H1 (cell line): ENCODE data around the gene HPGDS. TPM values are rescaled to one million over a fixed set of nuclear protein-coding genes. Genes with fewer than 3 reads are reported as not detected.

Experiments used
- CTCF ChIA-PET: fragments of 300-600 bp; sonication (Branson Sonifier 250); formaldehyde crosslinking; loops from one replicate; lab custom pipeline; 2021; ENCODE audit not compliant: partially characterized antibody; lab: Charles Lee
- POLR2A ChIA-PET: fragments of 300-600 bp; sonication (Branson Sonifier 250); formaldehyde crosslinking; loops from one replicate; lab custom pipeline; 2021; ENCODE audit warnings: inconsistent platforms; ENCODE audit not compliant: partially characterized antibody; lab: Charles Lee
- DNase-seq, 2 experiments: peaks; one replicate each; pipeline versions ENCODE4 v3.0.0 to v3.0.0-alpha.2; 2010 to 2022; ENCODE audit warnings: low spot score in 2 of 2, low read depth in 1 of 2, mixed read lengths in 1 of 2
- FAIRE-seq: peaks from 2 replicates; lab custom pipeline; 2011; peaks lifted over from hg19 to GRCh38; lab: Jason Lieb, UNC
- H2AFZ ChIP-seq: 2 replicates; pipeline ENCODE4 v1.8.1; 2012; ENCODE audit warnings: low read length, inconsistent platforms
- H2AK5ac ChIP-seq: 2 replicates; pipeline ENCODE4 v1.6.1; 2013; ENCODE audit warnings: low read depth, low read length
- H2BK120ac ChIP-seq: replicated peaks from 2 replicates; pipeline ENCODE3; 2013; ENCODE audit warnings: low read depth, low read length, inconsistent platforms
- H2BK12ac ChIP-seq: 2 replicates; pipeline ENCODE4 v1.6.1; 2013; ENCODE audit warnings: low read depth, low read length
- H2BK15ac ChIP-seq: 2 replicates; pipeline ENCODE4 v1.6.1; 2013; ENCODE audit warnings: low read length
- H2BK20ac ChIP-seq: 2 replicates; pipeline ENCODE4 v1.6.1; 2013; ENCODE audit warnings: low read length
- H2BK5ac ChIP-seq: 2 replicates; pipeline ENCODE4 v1.6.1; 2013; ENCODE audit warnings: low read depth, low read length
- H3K14ac ChIP-seq: 2 replicates; pipeline ENCODE4 v1.6.1; 2013; ENCODE audit warnings: inconsistent platforms; ENCODE audit not compliant: insufficient read length
- H3K18ac ChIP-seq: 2 replicates; pipeline ENCODE4 v1.6.1; 2013; ENCODE audit warnings: low read length; ENCODE audit errors: extremely low read depth
- H3K23ac ChIP-seq: 2 replicates; pipeline ENCODE4 v1.6.1; 2013; ENCODE audit warnings: inconsistent platforms; ENCODE audit not compliant: insufficient read length
- H3K23me2 ChIP-seq: 2 replicates; pipeline ENCODE4 v1.6.1; 2013; ENCODE audit warnings: low read depth, low read length
- H3K27ac ChIP-seq: 2 replicates; pipeline ENCODE4 v1.6.1; 2011; ENCODE audit warnings: low read depth, low read length, inconsistent platforms
- H3K27me3 ChIP-seq, 4 experiments: replicated peaks in 1 of 4; 1 replicate in 1 of 4; 2 replicates in 3 of 4; pipeline versions ENCODE4 v1.6.1 to v1.8.1; 2011 to 2013; ENCODE audit warnings: low read length in 3 of 4, mild to moderate bottlenecking in 3 of 4, inconsistent platforms in 2 of 4, mixed read lengths in 2 of 4, moderate library complexity in 1 of 4; ENCODE audit not compliant: control insufficient read depth in 3 of 4, insufficient read depth in 3 of 4; ENCODE audit errors: extremely low read depth in 1 of 4
- H3K36me3 ChIP-seq, 4 experiments: 2 replicates each; pipeline versions ENCODE4 v1.6.1 to v1.8.1; 2011 to 2013; ENCODE audit warnings: mild to moderate bottlenecking in 4 of 4, low read length in 3 of 4, moderate library complexity in 2 of 4, control low read depth in 1 of 4, inconsistent platforms in 1 of 4; ENCODE audit not compliant: insufficient read depth in 4 of 4, control insufficient read depth in 2 of 4
- H3K4ac ChIP-seq: replicated peaks from 2 replicates; pipeline ENCODE3; 2013; ENCODE audit warnings: low read length, low read depth, mixed read lengths, inconsistent platforms; ENCODE audit not compliant: insufficient read length
- H3K4me1 ChIP-seq, 4 experiments: replicated peaks in 1 of 4; 1 replicate in 1 of 4; 2 replicates in 3 of 4; pipeline versions ENCODE4 v1.6.1 to v1.8.1; 2011 to 2013; ENCODE audit warnings: low read length in 3 of 4, inconsistent platforms in 2 of 4, mixed read lengths in 1 of 4; ENCODE audit not compliant: insufficient read depth in 4 of 4, control insufficient read depth in 3 of 4
- H3K4me2 ChIP-seq, 2 experiments: 2 replicates each; pipeline versions ENCODE4 v1.6.1 to v1.8.1; 2011 to 2013; ENCODE audit warnings: low read depth in 2 of 2, low read length in 2 of 2, control low read depth in 1 of 2, inconsistent platforms in 1 of 2, mild to moderate bottlenecking in 1 of 2; ENCODE audit not compliant: insufficient read depth in 1 of 2
- H3K4me3 ChIP-seq, 4 experiments: fragments of 200-600, 300-600 bp in 1 of 4; sonication (generic), shearing (Covaris generic), sonication (Bioruptor Twin) in 1 of 4; 2 replicates each; pipeline versions ENCODE4 v1.5.1 to v1.8.1; 2011 to 2016; ENCODE audit warnings: low read length in 4 of 4, low read depth in 3 of 4, control low read depth in 2 of 4, inconsistent platforms in 2 of 4, mild to moderate bottlenecking in 2 of 4, mixed read lengths in 1 of 4, moderate library complexity in 1 of 4; ENCODE audit not compliant: insufficient read depth in 2 of 4; ENCODE audit errors: extremely low read depth in 1 of 4
- H3K56ac ChIP-seq: replicated peaks from 2 replicates; pipeline ENCODE3; 2013; ENCODE audit warnings: low read depth, mild to moderate bottlenecking, mixed read lengths, low read length, inconsistent platforms; ENCODE audit not compliant: insufficient read length
- H3K79me1 ChIP-seq: 2 replicates; pipeline ENCODE4 v1.6.1; 2013; ENCODE audit warnings: low read depth, low read length, control low read depth
- H3K79me2 ChIP-seq, 2 experiments: 2 replicates each; pipeline versions ENCODE4 v1.6.1 to v1.8.1; 2012 to 2013; ENCODE audit warnings: low read length in 2 of 2, mild to moderate bottlenecking in 2 of 2, inconsistent platforms in 1 of 2; ENCODE audit not compliant: insufficient read depth in 2 of 2, control insufficient read depth in 1 of 2
- H3K9ac ChIP-seq, 4 experiments: replicated peaks in 1 of 4; 1 replicate in 1 of 4; 2 replicates in 3 of 4; pipeline versions ENCODE4 v1.6.1 to v1.8.1; 2011 to 2013; ENCODE audit warnings: low read depth in 3 of 4, low read length in 3 of 4, control low read depth in 2 of 4, mild to moderate bottlenecking in 2 of 4, moderate library complexity in 2 of 4, inconsistent platforms in 1 of 4; ENCODE audit errors: extremely low read depth in 1 of 4
- H3K9me3 ChIP-seq, 2 experiments: 2 replicates each; pipeline versions ENCODE4 v1.6.1 to v1.8.1; 2012 to 2013; ENCODE audit warnings: mild to moderate bottlenecking in 2 of 2, moderate library complexity in 2 of 2, control low read depth in 1 of 2, inconsistent platforms in 1 of 2, low read depth in 1 of 2, low read length in 1 of 2, mixed read lengths in 1 of 2; ENCODE audit not compliant: insufficient read depth in 2 of 2
- H4K20me1 ChIP-seq, 2 experiments: replicated peaks in 1 of 2; 2 replicates each; pipeline versions ENCODE3 to v1.8.1; 2011 to 2013; ENCODE audit warnings: inconsistent platforms in 2 of 2, low read length in 2 of 2, mild to moderate bottlenecking in 1 of 2; ENCODE audit not compliant: insufficient read depth in 2 of 2, control insufficient read depth in 1 of 2
- H4K5ac ChIP-seq: 2 replicates; pipeline ENCODE4 v1.6.1; 2013; ENCODE audit warnings: low read length, low read depth, mixed read lengths, inconsistent platforms; ENCODE audit not compliant: insufficient read length
- H4K8ac ChIP-seq: 2 replicates; pipeline ENCODE4 v1.8.0; 2013; ENCODE audit warnings: mild to moderate bottlenecking, moderate library complexity, low read length, inconsistent platforms; ENCODE audit not compliant: insufficient read depth; ENCODE audit errors: extremely low read depth
- H4K91ac ChIP-seq: replicated peaks from 2 replicates; pipeline ENCODE3; 2013; ENCODE audit warnings: low read length, mixed read lengths, inconsistent platforms; ENCODE audit not compliant: insufficient read length
- BRCA1 ChIP-seq: IDR thresholded peaks from 2 replicates; pipeline ENCODE4 v1.6.1; 2012; ENCODE audit warnings: low read depth, low read length, improper control_type of control experiment
- CHD1 ChIP-seq: IDR thresholded peaks from 2 replicates; pipeline ENCODE4 v1.6.1; 2012; ENCODE audit warnings: low read depth, low read length, improper control_type of control experiment
- CHD2 ChIP-seq: IDR thresholded peaks from 2 replicates; pipeline ENCODE4 v1.6.1; 2012; ENCODE audit warnings: low read length, improper control_type of control experiment
- EP300 ChIP-seq, 2 experiments: IDR thresholded peaks; 1 replicate in 1 of 2; 2 replicates in 1 of 2; pipeline ENCODE4 v1.6.1; 2011 to 2012; ENCODE audit warnings: low read depth in 2 of 2, low read length in 2 of 2, mild to moderate bottlenecking in 2 of 2, borderline replicate concordance in 1 of 2, inconsistent platforms in 1 of 2, moderate library complexity in 1 of 2
- GABPA ChIP-seq: IDR thresholded peaks from 2 replicates; pipeline ENCODE4 v1.6.1; 2011; ENCODE audit warnings: mild to moderate bottlenecking, low read length, moderate library complexity, borderline replicate concordance; ENCODE audit not compliant: insufficient read depth
- HDAC6 ChIP-seq: IDR thresholded peaks from one replicate; pipeline ENCODE4 v1.7.1; 2012; ENCODE audit warnings: low read depth, mild to moderate bottlenecking, inconsistent platforms, low read length, moderate library complexity
- MAX ChIP-seq: IDR thresholded peaks from 2 replicates; pipeline ENCODE4 v1.6.1; 2012; ENCODE audit warnings: inconsistent platforms
- NANOG ChIP-seq: IDR thresholded peaks from 2 replicates; pipeline ENCODE4 v1.6.1; 2011; ENCODE audit warnings: low read length, low read depth, mild to moderate bottlenecking, inconsistent platforms; ENCODE audit not compliant: insufficient read depth, poor library complexity, severe bottlenecking
- PHF8 ChIP-seq: fragments of 200-600 bp; sonication (generic); conservative IDR thresholded peaks from 2 replicates; pipeline ENCODE4 v1.7.1; 2012; ENCODE audit warnings: low read depth, mild to moderate bottlenecking, inconsistent platforms, low read length, moderate library complexity
- RFX5 ChIP-seq: IDR thresholded peaks from 2 replicates; pipeline ENCODE4 v1.6.1; 2011; ENCODE audit warnings: low read depth, low read length, improper control_type of control experiment, borderline replicate concordance
- RXRA ChIP-seq: IDR thresholded peaks from 2 replicates; pipeline ENCODE4 v1.6.1; 2011; ENCODE audit warnings: low read depth, mild to moderate bottlenecking, low read length, moderate library complexity; ENCODE audit not compliant: insufficient read depth
- TEAD4 ChIP-seq: IDR thresholded peaks from 2 replicates; pipeline ENCODE4 v1.6.1; 2012; ENCODE audit warnings: low read depth, low read length, inconsistent platforms, mixed read lengths
- WGBS, 2 experiments: shearing (Covaris generic) in 1 of 2; methylation state at CpG; one replicate each; pipeline versions ENCODE4 v1.1.6 to v1.1.7; 2013 to 2015; ENCODE audit warnings: low lambda C conversion rate in 2 of 2, mixed read lengths in 2 of 2, inconsistent platforms in 1 of 2, low coverage in 1 of 2, missing lambda C conversion rate in 1 of 2; ENCODE audit not compliant: insufficient replicate concordance in 2 of 2, insufficient coverage in 1 of 2, insufficient read length in 1 of 2; ENCODE audit errors: extremely low coverage in 1 of 2, missing lambda C conversion rate in 1 of 2; 5-methylcytosine and 5-hydroxymethylcytosine counted together
- polyA plus RNA-seq, 7 experiments: library from polyadenylated mRNA; depleted of rRNA in 3 of 7; stranded (reverse) in 5 of 7; unstranded in 2 of 7; fragments of >200 nt in 5 of 7; fragments of 200-250 nt in 2 of 7; gene quantifications; 1 replicate in 5 of 7; 2 replicates in 1 of 7; 4 replicates in 1 of 7; pipeline versions ENCODE4 v1.2.1 to v1.2.3, GENCODE V29; 2011 to 2013; ENCODE audit warnings: missing spikeins in 2 of 7, mixed read lengths in 2 of 7
- total RNA-seq: library from RNA; stranded (reverse); fragmentation: NEBNext Ultra II Directional; extraction: Animal tissue kit (Norgen Biotek cat#: 25700); gene quantifications from 2 replicates; pipeline ENCODE4 v1.2.1, GENCODE V29; 2021

Gene HPGDS
- total and polyA plus RNA-seq, 2 of the 8 experiments (the other 6 are each of a cell fraction or from before 2014, with no cell fraction given), result not detected

- Histone ChIP-seq H3K4me1 (no peaks in the 10 kb centered on the region), H3K14ac (no peak overlapping the region), H3K23me2 (no peaks in the 10 kb centered on the region), H3K79me2 (no peaks in the 10 kb centered on the region), H3K27me3 (no peaks in the 10 kb centered on the region), H3K4me2 (no peak overlapping the region), H3K79me1 (no peaks in the 10 kb centered on the region), H2AK5ac (no peak overlapping the region), H4K91ac (no peak overlapping the region), H4K20me1 (peaks cover 0 to 2% of the 10 kb centered on the region in 2 experiments), H2BK12ac (no peak overlapping the region), H4K5ac (no peak overlapping the region), H4K8ac (no peak overlapping the region), H3K36me3 (peaks cover 0 to 32% (median 3%) of the 10 kb centered on the region in 4 experiments; a peak in 3 of 8 replicates), H3K56ac (no peak overlapping the region), H2BK120ac (no peak overlapping the region), H3K18ac (no peak overlapping the region), H2BK15ac (no peak overlapping the region), H3K4me3 (no peak overlapping the region), H3K27ac (no peak overlapping the region), H2BK20ac (no peak overlapping the region), H3K4ac (no peak overlapping the region), H2AFZ (no peak overlapping the region), H3K23ac (no peak overlapping the region), H3K9me3 (no peaks in the 10 kb centered on the region), H2BK5ac (no peak overlapping the region), H3K9ac (no peak overlapping the region)
- 93% methylated on average over 5 of the region's 5 CpGs; no CpG with 5 or more reads in 1 of the 2 experiments for WGBS, 2 experiments
- DNase-seq (no peak), FAIRE-seq (no peak)
- ChIA-PET CTCF (interaction anchor here (1.9 kb wide), 1 partner anchor 13 kb away, joined by 5 read pairs; no protein-coding TSS in a partner anchor), POLR2A (no interaction called here)
- TF ChIP-seq PHF8 (no peak), CHD1 (no peak), MAX (no peak), EP300 (IDR thresholded peaks at IDR 0.05; ENCODE audit: borderline replicate concordance in 1 of 2, low read depth in 2 of 2, low read length in 2 of 2) (no peak), RFX5 (no peak), RXRA (no peak), CHD2 (no peak), GABPA (no peak), BRCA1 (no peak), HDAC6 (no peak), TEAD4 (no peak), NANOG (no peak)
Observed at GRCh38 chr4:94262163-94263016, 80.2 kb downstream of the HPGDS start.
